HG03280 (cell line): Measurements from ENCODE around the gene WNT2B.

ENCODE experiments used
- ATAC-seq: cut with Tn5 transposase; IDR thresholded peaks from one replicate; pipeline ENCODE4 v1.9.1; 2021; ENCODE audit warnings: mild to moderate bottlenecking, moderate library complexity; ENCODE audit not compliant: unreplicated experiment

Gene WNT2B

DNA sequence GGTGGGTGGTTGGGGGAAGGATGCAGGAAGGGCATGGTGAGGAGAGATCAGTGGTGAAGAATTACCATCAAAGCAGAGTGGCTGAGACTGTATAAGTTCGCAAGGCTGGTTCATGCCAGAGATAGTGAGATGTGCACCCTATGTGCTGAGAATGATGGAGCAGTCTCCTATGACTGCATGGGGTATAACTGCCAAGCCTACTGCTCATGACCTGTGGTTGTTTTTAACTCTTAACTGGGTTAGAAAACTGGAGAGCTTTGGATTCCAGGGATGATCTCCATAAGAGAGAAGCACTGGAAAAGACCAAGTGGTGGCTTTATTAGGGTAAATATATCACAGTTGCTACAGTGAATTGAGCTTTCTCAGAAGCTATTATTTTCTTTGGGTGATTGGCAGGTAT is 16.2 kb downstream of the WNT2B start:
- no peak for ATAC-seq

GRCh38 chr1:112527266-112528010 is 18.7 kb downstream of the WNT2B start:
- no peak for ATAC-seq

- ATAC-seq: no peak
Observed at GRCh38 chr1:112528076-112528475, 19.3 kb downstream of the WNT2B start.

DNA sequence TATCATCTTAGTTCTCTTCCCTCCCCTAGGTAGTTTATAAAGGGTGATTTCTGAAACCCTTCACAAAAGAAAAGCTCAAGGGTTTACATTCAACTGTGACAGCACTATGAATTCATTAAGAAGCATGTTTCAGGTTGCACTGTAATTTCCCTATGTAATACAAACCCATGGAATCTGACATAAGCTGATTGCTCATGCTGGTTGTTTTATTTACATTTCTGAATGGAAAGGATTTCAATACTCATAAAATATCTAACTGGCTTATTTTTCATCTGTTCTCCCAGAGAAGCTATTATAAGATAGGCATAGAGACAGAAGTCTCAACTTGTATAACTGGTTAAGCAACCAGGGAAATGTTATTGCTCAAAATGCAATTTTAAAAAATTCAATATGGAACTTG is 20.5 kb downstream of the WNT2B start:
- no peak for ATAC-seq

GRCh38 chr1:112530832-112531231 is 22.1 kb downstream of the WNT2B start:
- no peak for ATAC-seq

DNA sequence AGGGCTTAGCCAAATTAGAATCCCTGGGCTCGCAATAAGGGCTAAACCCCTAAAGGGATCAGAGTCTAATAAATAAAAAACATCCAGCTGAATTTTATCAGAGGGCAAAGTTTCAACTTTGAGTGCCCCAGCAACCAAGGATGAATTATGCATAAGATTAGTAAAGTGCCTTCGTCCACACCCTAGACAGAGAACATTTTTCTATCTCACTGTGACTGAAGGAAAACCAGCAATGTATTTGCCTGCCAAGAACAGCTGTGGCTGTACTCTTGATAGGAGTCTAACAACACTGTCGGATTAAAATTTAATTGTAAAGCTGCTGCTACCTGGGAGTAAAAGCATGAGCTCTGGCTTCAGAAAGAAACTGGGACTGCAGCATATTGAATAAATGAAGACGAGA is 23.3 kb downstream of the WNT2B start:
- no peak for ATAC-seq

GRCh38 chr1:112533029-112533428 is 24.3 kb downstream of the WNT2B start:
- ATAC-seq: no peak

- no peak for ATAC-seq
Observed at GRCh38 chr1:112536561-112536960, 27.8 kb downstream of the WNT2B start.

DNA sequence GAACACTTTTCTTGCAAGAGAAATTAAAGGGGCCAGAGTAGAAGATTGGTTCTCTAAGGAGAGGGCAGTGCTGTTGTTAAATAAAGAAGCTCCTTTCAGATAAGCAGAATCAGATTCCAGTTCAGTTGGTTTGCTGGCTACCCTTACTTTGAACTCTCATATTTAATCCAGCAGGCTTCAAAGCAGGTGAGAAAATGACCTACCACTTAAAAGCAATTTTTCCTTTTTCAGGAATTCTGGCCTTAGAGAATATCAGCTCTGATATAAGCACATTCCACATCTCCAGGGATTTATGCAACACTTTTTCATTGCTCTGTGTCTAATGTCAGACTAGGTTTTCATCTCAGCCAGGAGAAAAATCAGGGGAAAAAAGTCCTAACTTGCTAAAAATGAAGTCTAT is 28.7 kb downstream of the WNT2B start:
- no peak for ATAC-seq

DNA sequence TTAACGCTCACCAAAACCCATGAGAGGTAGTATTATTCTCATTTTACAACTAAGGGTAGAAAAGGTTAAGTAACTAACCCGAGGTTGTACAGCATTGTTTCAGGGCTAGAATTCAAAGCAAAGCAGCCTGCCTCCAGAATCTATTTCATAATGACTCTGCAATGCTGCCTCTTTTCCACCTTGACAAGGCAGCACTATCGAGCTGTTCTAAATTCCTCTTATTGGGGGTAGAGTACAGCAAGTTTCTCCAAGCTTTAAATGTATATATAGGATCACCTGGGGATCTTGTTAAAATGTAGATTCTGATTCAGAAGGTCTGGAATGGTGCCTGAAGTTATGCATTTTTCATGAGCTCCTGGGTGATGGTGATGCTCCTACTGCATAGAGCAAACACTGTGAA is 30.1 kb downstream of the WNT2B start:
- ATAC-seq: no peak

DNA sequence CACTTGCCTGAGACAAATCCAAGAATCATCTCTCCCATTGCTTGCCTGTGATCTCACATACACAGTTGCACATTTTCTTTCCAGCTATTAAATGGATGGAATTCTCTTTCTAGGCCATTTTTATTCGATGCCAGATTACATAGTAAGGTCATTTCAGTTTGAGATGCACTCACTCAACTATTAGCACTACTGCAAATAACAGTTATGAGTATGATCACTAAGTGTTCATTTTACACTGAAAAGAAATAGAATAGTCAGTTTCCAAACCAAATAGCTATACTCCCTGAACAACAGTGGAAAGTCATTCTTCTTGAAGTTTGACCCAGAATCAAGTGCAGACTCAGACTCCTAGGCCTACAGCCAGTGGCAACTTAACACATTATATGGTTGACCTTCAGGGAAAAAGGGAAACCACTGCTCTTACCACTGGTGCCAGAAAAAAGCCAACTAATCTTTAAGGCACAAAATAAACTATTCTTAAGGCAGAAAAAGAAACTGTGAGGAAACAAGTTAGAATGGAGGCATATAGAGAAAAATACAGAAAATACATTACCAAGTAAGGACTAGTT is 31.5 kb downstream of the WNT2B start:
- no peak for ATAC-seq

DNA sequence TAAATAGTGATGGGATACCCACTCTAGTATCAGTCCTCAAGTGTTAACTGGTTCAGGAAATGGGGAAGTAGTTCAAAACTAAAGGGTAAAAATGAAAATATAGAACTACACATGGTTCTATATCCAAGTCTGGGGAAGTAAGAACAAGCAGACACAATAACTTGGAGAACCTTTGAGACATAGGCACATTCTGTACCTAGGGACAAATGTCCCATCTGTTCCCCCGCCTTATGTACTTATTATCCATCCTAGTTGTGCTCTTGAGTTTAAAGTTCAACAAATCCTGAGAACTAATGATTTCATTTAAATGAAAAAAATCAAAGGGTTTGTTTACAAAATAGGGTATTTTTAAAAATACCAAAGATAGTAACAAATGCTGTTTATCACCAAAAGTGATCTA is 32.5 kb downstream of the WNT2B start:
- no peak for ATAC-seq

DNA sequence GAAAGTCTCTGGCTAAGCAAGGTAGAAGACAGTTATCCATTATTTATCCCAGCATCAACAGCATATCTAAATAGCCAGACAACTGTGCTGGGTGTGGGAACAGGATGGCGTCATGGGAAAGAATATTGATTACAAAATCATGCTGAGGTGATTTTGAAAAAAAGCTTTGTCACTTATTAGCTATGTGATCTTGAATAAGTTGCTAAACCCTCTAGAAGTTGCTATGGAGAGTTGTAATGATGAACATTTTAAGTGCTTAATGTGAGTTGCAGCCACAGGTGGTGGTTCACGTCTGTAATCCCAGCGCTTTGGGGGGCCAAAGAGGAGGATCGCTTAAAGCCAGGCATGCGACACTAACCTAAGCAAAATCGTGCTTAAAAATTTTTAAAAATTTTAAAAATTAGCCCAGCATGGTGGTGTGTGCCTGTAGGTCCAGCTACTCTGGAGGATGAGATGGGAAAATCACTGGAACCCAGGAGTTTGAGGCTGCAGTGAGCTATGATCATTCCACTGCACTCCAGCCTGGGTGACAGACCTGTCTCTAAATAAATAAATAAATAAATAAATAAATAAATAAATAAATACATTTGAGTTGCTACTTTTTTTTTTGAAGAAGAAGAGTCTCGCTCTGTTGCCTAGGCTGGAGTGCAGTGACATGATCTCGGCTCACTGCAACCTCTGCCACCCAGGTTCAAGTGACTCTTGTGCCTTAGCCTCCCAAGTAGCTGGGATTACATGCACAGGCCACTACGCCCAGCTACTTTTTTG is 33.6 kb downstream of the WNT2B start:
- ATAC-seq: no peak

GRCh38 chr1:112544011-112544688 is 35.4 kb downstream of the WNT2B start:
- no peak for ATAC-seq

- no peak for ATAC-seq
Observed at GRCh38 chr1:112544751-112545150, 36.0 kb downstream of the WNT2B start.

GRCh38 chr1:112546076-112546475 is 37.3 kb downstream of the WNT2B start:
- no peak for ATAC-seq

DNA sequence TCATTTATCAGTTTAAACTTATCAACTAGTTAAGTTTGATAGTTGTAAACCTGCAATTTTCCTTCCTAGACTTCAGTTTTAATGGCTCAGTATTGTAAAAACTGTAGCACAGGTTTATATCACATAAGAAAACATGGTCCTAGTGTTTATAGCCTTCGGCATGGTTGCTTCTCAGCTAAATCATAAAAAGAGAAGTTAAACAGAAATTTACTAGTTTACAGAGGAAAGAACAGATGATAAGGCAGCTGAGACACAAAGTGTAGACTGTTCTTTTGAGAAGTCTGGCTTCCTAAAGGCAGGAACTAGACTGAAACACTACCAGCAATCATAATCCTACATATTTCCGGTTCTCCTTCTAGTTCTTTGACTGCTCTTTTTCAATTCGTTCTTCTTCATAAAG is 39.8 kb downstream of the WNT2B start:
- no peak for ATAC-seq

- no peak for ATAC-seq
Observed at GRCh38 chr1:112549590-112549989, 40.8 kb downstream of the WNT2B start.

DNA sequence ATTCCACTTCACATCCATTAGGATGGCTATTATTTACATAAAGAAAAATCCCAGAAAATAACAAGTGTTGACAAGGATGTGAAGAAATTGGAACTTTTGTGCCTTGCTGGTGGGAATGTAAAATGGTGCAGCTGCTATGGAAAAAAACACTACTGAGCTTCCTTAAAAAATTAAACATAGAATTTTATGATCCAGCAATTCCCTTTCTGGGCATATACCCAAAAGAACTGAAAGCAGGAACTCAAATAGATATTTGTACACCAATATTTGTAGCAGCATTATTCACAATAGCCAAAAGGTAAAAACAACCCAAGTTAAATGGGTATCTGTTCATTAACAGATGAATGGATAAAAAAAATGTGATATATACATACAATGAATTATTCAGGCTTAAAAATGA is 45.6 kb downstream of the WNT2B start:
- no peak for ATAC-seq

DNA sequence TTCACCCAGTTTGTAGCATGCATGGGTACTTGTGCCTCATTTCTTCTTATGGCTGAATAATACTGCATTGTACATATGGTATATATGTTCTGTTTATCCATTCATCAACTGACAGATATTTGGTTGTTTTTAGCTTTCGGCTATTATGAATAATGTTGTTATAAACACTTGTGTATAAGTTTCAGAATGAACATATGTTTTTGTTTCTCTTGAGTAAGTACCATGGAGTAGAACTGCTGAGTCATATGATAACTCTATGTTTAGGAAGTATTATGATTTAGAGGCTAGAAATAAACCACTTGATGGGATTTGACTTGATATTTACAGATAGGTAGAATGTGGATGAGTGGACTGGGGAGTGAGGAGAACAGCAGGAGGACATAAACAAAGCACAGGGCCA is 48.6 kb downstream of the WNT2B start:
- no peak for ATAC-seq

GRCh38 chr1:112558634-112559033 is 49.9 kb downstream of the WNT2B start:
- ATAC-seq: no peak

- no peak for ATAC-seq
Observed at GRCh38 chr1:112563341-112563740, 54.6 kb downstream of the WNT2B start.
